H9 (cell line): Measurements from ENCODE around the gene ATP8A2. TPM values are rescaled to one million over a fixed set of nuclear protein-coding genes. Genes with fewer than 3 reads are reported as not detected.

Experiments
- DNase-seq: peaks from one replicate; pipeline ENCODE4 v3.0.0-alpha.2; 2017
- H2AFZ ChIP-seq: one replicate; pipeline ENCODE4 v1.6.1; 2013; ENCODE audit warnings: mild to moderate bottlenecking, low read length, control low read depth, moderate library complexity
- H2AK5ac ChIP-seq: 2 replicates; pipeline ENCODE4 v1.6.1; 2013; ENCODE audit warnings: low read length, control low read depth, mixed read lengths; ENCODE audit not compliant: insufficient read length
- H2BK120ac ChIP-seq: one replicate; pipeline ENCODE4 v1.6.1; 2013; ENCODE audit warnings: low read depth, mild to moderate bottlenecking, low read length, control low read depth, inconsistent platforms; ENCODE audit not compliant: poor library complexity, severe bottlenecking
- H2BK12ac ChIP-seq: 2 replicates; pipeline ENCODE4 v1.6.1; 2013; ENCODE audit warnings: low read length, control low read depth, mixed read lengths, low read depth; ENCODE audit not compliant: insufficient read length
- H2BK15ac ChIP-seq: 2 replicates; pipeline ENCODE4 v1.6.1; 2013; ENCODE audit warnings: low read depth, low read length, control low read depth
- H2BK20ac ChIP-seq: one replicate; pipeline ENCODE4 v1.6.1; 2013; ENCODE audit warnings: low read depth, mild to moderate bottlenecking, low read length, control low read depth, inconsistent platforms; ENCODE audit not compliant: poor library complexity, severe bottlenecking
- H2BK5ac ChIP-seq: 2 replicates; pipeline ENCODE4 v1.6.1; 2013; ENCODE audit warnings: low read length, control low read depth, mixed read lengths; ENCODE audit not compliant: insufficient read length
- H3K14ac ChIP-seq: 2 replicates; pipeline ENCODE4 v1.6.1; 2013; ENCODE audit warnings: low read length, control low read depth; ENCODE audit not compliant: insufficient read depth
- H3K18ac ChIP-seq: 2 replicates; pipeline ENCODE4 v1.6.1; 2013; ENCODE audit warnings: low read depth, mild to moderate bottlenecking, mixed read lengths, low read length, control low read depth; ENCODE audit not compliant: insufficient read length
- H3K23ac ChIP-seq: 2 replicates; pipeline ENCODE4 v1.6.1; 2013; ENCODE audit warnings: low read length, control low read depth, mixed read lengths, low read depth; ENCODE audit not compliant: insufficient read length
- H3K23me2 ChIP-seq: 2 replicates; pipeline ENCODE4 v1.6.1; 2013; ENCODE audit warnings: low read depth, mild to moderate bottlenecking, mixed read lengths, low read length, control low read depth; ENCODE audit not compliant: insufficient read length, poor library complexity, severe bottlenecking
- H3K27ac ChIP-seq: 2 replicates; pipeline ENCODE4 v1.5.1; 2013; ENCODE audit warnings: low read length, control low read depth, mixed read lengths, low read depth; ENCODE audit not compliant: insufficient read length
- H3K27me3 ChIP-seq: 2 replicates; pipeline ENCODE4 v1.6.1; 2013; ENCODE audit warnings: low read length, control low read depth, inconsistent platforms; ENCODE audit not compliant: insufficient read depth
- H3K4ac ChIP-seq: 2 replicates; pipeline ENCODE4 v1.6.1; 2013; ENCODE audit warnings: low read depth, mild to moderate bottlenecking, control low read depth, inconsistent platforms, low read length, moderate library complexity
- H3K4me1 ChIP-seq: 2 replicates; pipeline ENCODE4 v1.6.1; 2013; ENCODE audit warnings: low read length, control low read depth, inconsistent platforms; ENCODE audit not compliant: insufficient read depth
- H3K4me2 ChIP-seq: 2 replicates; pipeline ENCODE4 v1.6.1; 2013; ENCODE audit warnings: low read length, control low read depth, mixed read lengths; ENCODE audit not compliant: insufficient read length, insufficient read depth
- H3K56ac ChIP-seq: 2 replicates; pipeline ENCODE4 v1.6.1; 2013; ENCODE audit warnings: low read depth, mild to moderate bottlenecking, mixed read lengths, low read length, control low read depth; ENCODE audit not compliant: insufficient read length
- H3K79me1 ChIP-seq: 2 replicates; pipeline ENCODE4 v1.6.1; 2013; ENCODE audit warnings: low read depth, mild to moderate bottlenecking, moderate library complexity, low read length, control low read depth, inconsistent platforms; ENCODE audit not compliant: insufficient read depth, poor library complexity, severe bottlenecking
- H3K79me2 ChIP-seq: 2 replicates; pipeline ENCODE4 v1.6.1; 2013; ENCODE audit warnings: low read length, control low read depth, inconsistent platforms; ENCODE audit not compliant: insufficient read depth
- H3K9ac ChIP-seq: 2 replicates; pipeline ENCODE4 v1.6.1; 2013; ENCODE audit warnings: low read length, control low read depth, mixed read lengths; ENCODE audit not compliant: insufficient read length; ENCODE audit errors: extremely low read depth
- H3K9me3 ChIP-seq: one replicate; pipeline ENCODE4 v1.6.1; 2013; ENCODE audit warnings: low read depth, low read length, inconsistent platforms; ENCODE audit not compliant: control insufficient read depth
- H3T11ph ChIP-seq: one replicate; pipeline ENCODE4 v1.6.1; 2013; ENCODE audit warnings: mild to moderate bottlenecking, low read length, control low read depth, inconsistent platforms
- H4K20me1 ChIP-seq: one replicate; pipeline ENCODE4 v1.6.1; 2013; ENCODE audit not compliant: control insufficient read depth, insufficient read length, insufficient read depth
- H4K5ac ChIP-seq: 2 replicates; pipeline ENCODE4 v1.6.1; 2013; ENCODE audit warnings: low read depth, mild to moderate bottlenecking, mixed read lengths, low read length, control low read depth; ENCODE audit not compliant: insufficient read length
- H4K8ac ChIP-seq: replicated peaks from 2 replicates; pipeline ENCODE4 v1.6.1; 2013; ENCODE audit warnings: low read length, control low read depth, mixed read lengths, low read depth; ENCODE audit not compliant: insufficient read length
- H4K91ac ChIP-seq: 2 replicates; pipeline ENCODE4 v1.6.1; 2013; ENCODE audit warnings: low read depth, mild to moderate bottlenecking, moderate library complexity, mixed read lengths, low read length, control low read depth; ENCODE audit not compliant: insufficient read length
- H3K27ac Mint-ChIP-seq, 3 experiments: 2 replicates in 2 of 3; 3 replicates in 1 of 3; pipeline ENCODE4 v1.8.0; 2020 to 2021; ENCODE audit warnings: mixed read lengths in 3 of 3, mild to moderate bottlenecking in 1 of 3, moderate library complexity in 1 of 3
- H3K27me3 Mint-ChIP-seq: 2 replicates; pipeline ENCODE4 v1.8.0; 2021; ENCODE audit warnings: low read depth, mild to moderate bottlenecking, moderate library complexity, mixed read lengths
- H3K36me3 Mint-ChIP-seq, 3 experiments: 2 replicates in 2 of 3; 3 replicates in 1 of 3; pipeline ENCODE4 v1.8.0; 2020 to 2021; ENCODE audit warnings: low read depth in 3 of 3, mixed read lengths in 3 of 3; ENCODE audit not compliant: insufficient read depth in 1 of 3
- H3K4me1 Mint-ChIP-seq, 2 experiments: 2 replicates each; pipeline ENCODE4 v1.8.0; 2020; ENCODE audit warnings: mixed read lengths in 2 of 2
- H3K4me3 Mint-ChIP-seq, 2 experiments: 2 replicates in 1 of 2; 3 replicates in 1 of 2; pipeline ENCODE4 v1.8.0; 2020 to 2021; ENCODE audit warnings: mild to moderate bottlenecking in 2 of 2, mixed read lengths in 2 of 2, moderate library complexity in 1 of 2
- H3K9me3 Mint-ChIP-seq, 2 experiments: 2 replicates in 1 of 2; 3 replicates in 1 of 2; pipeline ENCODE4 v1.8.0; 2020; ENCODE audit warnings: mild to moderate bottlenecking in 2 of 2, mixed read lengths in 2 of 2, moderate library complexity in 1 of 2
- WGBS: extraction: QIAGEN DNeasy Blood & Tissue Kit; methylation state at CpG from one replicate; pipeline ENCODE4 v1.1.7; 2013; ENCODE audit warnings: missing lambda C conversion rate, low lambda C conversion rate, mixed read lengths; ENCODE audit not compliant: insufficient read length; ENCODE audit errors: extremely low coverage; 5-methylcytosine and 5-hydroxymethylcytosine counted together
- total RNA-seq: library from RNA; stranded (reverse); gene quantifications from 2 replicates; pipeline ENCODE4 v1.2.1, GENCODE V29; 2021
- TF ChIP-seq, protein P1 (sequence below): fragments of 200-600 bp; sonication (generic); conservative IDR thresholded peaks from 3 replicates; pipeline ENCODE4 v1.8.0; 2021; ENCODE audit warnings: antibody characterized with exemption, mild to moderate bottlenecking

ATP8A2 gene
- total RNA-seq, 1 experiment from 2014 or later: 18.2 TPM

DNA sequence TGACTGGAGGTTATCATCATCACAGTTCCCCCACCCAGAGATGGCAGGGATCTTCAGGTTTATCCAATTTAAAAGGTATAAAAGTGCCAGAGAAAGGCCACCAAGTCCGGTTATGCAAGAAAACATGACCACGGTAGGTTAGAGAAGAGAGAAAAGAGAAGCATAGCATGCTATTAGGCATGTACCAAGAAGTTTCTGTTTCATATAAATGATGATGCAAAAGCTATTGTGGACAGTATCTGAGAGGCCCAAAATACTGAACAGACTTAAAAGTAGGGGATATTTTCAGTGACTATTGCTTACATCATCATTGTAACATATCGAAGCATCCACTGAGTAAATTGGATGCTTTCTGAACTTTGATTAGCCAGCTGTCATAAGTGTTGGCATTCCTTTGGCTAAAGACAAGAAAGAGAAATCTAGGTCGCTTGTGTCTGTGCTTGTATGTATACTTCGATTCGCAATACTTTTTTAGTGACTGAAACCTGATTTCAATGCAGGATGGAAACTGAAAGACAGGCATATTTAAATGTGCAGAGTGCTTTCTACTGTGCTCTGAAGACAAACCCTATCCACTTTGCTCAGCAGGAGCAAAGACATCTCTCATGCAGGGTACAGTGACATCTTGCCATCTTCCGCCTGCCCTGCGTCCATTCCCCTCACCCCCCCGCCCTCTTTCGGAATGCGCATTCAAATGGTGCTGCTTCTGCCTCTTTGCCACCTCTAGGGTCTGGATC lies 499.8 kb downstream of the ATP8A2 start:
- Histone ChIP-seq H3K9ac (no peak overlapping the region), H2AFZ (no peak overlapping the region), H3K4me2 (no peak overlapping the region), H3K4me1 (peaks cover 4% of the 10 kb centered on the region; the same call in 1 of the 2 replicates), H4K91ac (no peak overlapping the region), H4K20me1 (no peaks in the 10 kb centered on the region), H3K4ac (no peak overlapping the region), H3K14ac (no peak overlapping the region), H3K27ac (no peak overlapping the region), H3K56ac (no peak overlapping the region), H3K23ac (no peak overlapping the region), H2BK120ac (no peak overlapping the region), H3K9me3 (no peaks in the 10 kb centered on the region), H3T11ph (no peak overlapping the region), H2BK20ac (no peak overlapping the region), H4K8ac (no peak overlapping the region), H3K18ac (no peak overlapping the region), H2BK12ac (no peak overlapping the region), H2BK5ac (no peak overlapping the region), H2BK15ac (no peak overlapping the region), H3K79me2 (no peaks in the 10 kb centered on the region), H3K79me1 (no peaks in the 10 kb centered on the region), H2AK5ac (no peak overlapping the region), H4K5ac (no peak overlapping the region), H3K23me2 (no peaks in the 10 kb centered on the region), H3K27me3 (no peaks in the 10 kb centered on the region)
- Mint-ChIP-seq H3K36me3 (peaks cover 0 to 7% (median 5%) of the 10 kb centered on the region in 3 experiments; a peak in 5 of 7 replicates), H3K27ac (no peak overlapping the region), H3K27me3 (no peaks in the 10 kb centered on the region), H3K4me3 (no peak overlapping the region), H3K4me1 (peaks cover 48 to 55% of the 10 kb centered on the region in 2 experiments), H3K9me3 (peaks cover 2% of the 10 kb centered on the region in 2 experiments; a peak in 2 of 5 replicates)
- whole genome bisulfite sequencing: no CpG with 5 or more reads among the region's 11 CpGs
- DNase-seq: no peak
- TF ChIP-seq, protein P1, sequence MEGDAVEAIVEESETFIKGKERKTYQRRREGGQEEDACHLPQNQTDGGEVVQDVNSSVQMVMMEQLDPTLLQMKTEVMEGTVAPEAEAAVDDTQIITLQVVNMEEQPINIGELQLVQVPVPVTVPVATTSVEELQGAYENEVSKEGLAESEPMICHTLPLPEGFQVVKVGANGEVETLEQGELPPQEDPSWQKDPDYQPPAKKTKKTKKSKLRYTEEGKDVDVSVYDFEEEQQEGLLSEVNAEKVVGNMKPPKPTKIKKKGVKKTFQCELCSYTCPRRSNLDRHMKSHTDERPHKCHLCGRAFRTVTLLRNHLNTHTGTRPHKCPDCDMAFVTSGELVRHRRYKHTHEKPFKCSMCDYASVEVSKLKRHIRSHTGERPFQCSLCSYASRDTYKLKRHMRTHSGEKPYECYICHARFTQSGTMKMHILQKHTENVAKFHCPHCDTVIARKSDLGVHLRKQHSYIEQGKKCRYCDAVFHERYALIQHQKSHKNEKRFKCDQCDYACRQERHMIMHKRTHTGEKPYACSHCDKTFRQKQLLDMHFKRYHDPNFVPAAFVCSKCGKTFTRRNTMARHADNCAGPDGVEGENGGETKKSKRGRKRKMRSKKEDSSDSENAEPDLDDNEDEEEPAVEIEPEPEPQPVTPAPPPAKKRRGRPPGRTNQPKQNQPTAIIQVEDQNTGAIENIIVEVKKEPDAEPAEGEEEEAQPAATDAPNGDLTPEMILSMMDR: no peak
